ENCODE data around the gene PCSK1. TPM values are rescaled to one million over a fixed set of nuclear protein-coding genes. Genes with fewer than 3 reads are reported as not detected.

PCSK1 gene
- total and polyA plus RNA-seq, 2 of the 8 experiments (the other 6 are each of a cell fraction or from before 2014, with no cell fraction given): 1.3 to 3.2 TPM

DNA sequence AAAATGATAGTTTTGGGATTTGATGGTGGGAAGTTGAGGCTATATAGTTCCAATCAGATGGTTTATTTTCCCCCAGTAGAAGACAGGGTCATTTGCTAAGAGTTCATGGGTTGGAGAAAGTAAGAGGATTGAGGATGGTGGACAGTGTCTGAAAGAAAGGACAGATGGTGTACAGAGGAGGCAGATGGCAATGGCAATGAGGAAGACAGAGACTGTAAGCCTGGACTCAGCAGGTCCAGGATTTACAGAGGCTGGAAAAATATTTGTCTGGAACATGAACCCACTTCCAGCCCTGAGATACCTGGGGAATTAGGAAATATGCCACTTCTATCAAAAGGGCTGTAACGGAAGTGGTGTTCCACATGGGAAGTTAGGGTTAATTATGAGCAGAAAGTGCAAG is 84.5 kb downstream of the PCSK1 start:
- Histone ChIP-seq H3K36me3 (ENCODE audit: control insufficient read depth in 2 of 4, insufficient read depth in 4 of 4, low read length in 3 of 4) (no peaks in the 10 kb centered on the region), H4K8ac (ENCODE audit: extremely low read depth, insufficient read depth, low read length) (no peak overlapping the region), H2AK5ac (ENCODE audit: low read depth, low read length) (no peak overlapping the region), H3K4me3 (ENCODE audit: extremely low read depth in 1 of 4, insufficient read depth in 2 of 4, low read depth in 3 of 4, low read length in 4 of 4) (no peak overlapping the region), H3K23me2 (ENCODE audit: low read depth, low read length) (no peaks in the 10 kb centered on the region; the same call in 1 of the 2 replicates), H3K27me3 (replicated peaks in 1 of 4; ENCODE audit: control insufficient read depth in 3 of 4, extremely low read depth in 1 of 4, insufficient read depth in 3 of 4, low read length in 3 of 4) (no peaks in the 10 kb centered on the region), H2BK15ac (ENCODE audit: low read length) (no peak overlapping the region), H3K9me3 (ENCODE audit: insufficient read depth in 2 of 2, low read depth in 1 of 2, low read length in 1 of 2) (no peaks in the 10 kb centered on the region), H2BK12ac (ENCODE audit: low read depth, low read length) (no peak overlapping the region), H3K79me2 (ENCODE audit: control insufficient read depth in 1 of 2, insufficient read depth in 2 of 2, low read length in 2 of 2) (no peaks in the 10 kb centered on the region), H2BK5ac (ENCODE audit: low read depth, low read length) (no peak overlapping the region), H2BK120ac (replicated peaks; ENCODE audit: low read depth, low read length) (no peak overlapping the region), H3K9ac (replicated peaks in 1 of 4; ENCODE audit: extremely low read depth in 1 of 4, low read depth in 3 of 4, low read length in 3 of 4) (no peak overlapping the region), H2AFZ (ENCODE audit: low read length) (no peak overlapping the region), H3K23ac (ENCODE audit: insufficient read length) (no peak overlapping the region), H4K20me1 (replicated peaks in 1 of 2; ENCODE audit: control insufficient read depth in 1 of 2, insufficient read depth in 2 of 2, low read length in 2 of 2) (no peaks in the 10 kb centered on the region), H3K4me1 (replicated peaks in 1 of 4; ENCODE audit: control insufficient read depth in 3 of 4, insufficient read depth in 4 of 4, low read length in 3 of 4) (no peaks in the 10 kb centered on the region), H4K5ac (ENCODE audit: insufficient read length, low read depth, low read length) (no peak overlapping the region), H3K56ac (replicated peaks; ENCODE audit: insufficient read length, low read depth, low read length) (no peak overlapping the region), H3K4me2 (ENCODE audit: insufficient read depth in 1 of 2, low read depth in 2 of 2, low read length in 2 of 2) (no peak overlapping the region), H3K79me1 (ENCODE audit: low read depth, low read length) (no peaks in the 10 kb centered on the region), H3K14ac (ENCODE audit: insufficient read length) (no peak overlapping the region), H2BK20ac (ENCODE audit: low read length) (no peak overlapping the region), H3K27ac (ENCODE audit: low read depth, low read length) (no peak overlapping the region), H3K4ac (replicated peaks; ENCODE audit: insufficient read length, low read depth, low read length) (no peak overlapping the region), H3K18ac (ENCODE audit: extremely low read depth, low read length) (no peak overlapping the region), H4K91ac (replicated peaks; ENCODE audit: insufficient read length, low read length) (no peak overlapping the region)
- ChIA-PET POLR2A (ENCODE audit: partially characterized antibody) (no interaction called here), CTCF (ENCODE audit: partially characterized antibody) (interaction anchor here (1.4 to 3.6 kb wide), 2 partner anchors 247 to 253 kb away, joined by 3 to 19 read pairs; no protein-coding TSS in a partner anchor)
- FAIRE-seq (no peak), DNase-seq (ENCODE audit: low read depth in 1 of 2, low spot score in 2 of 2) (no peak)
- WGBS, 2 experiments (ENCODE audit: extremely low coverage in 1 of 2, insufficient coverage in 1 of 2, insufficient read length in 1 of 2, insufficient replicate concordance in 2 of 2, low coverage in 1 of 2, low lambda C conversion rate in 2 of 2, missing lambda C conversion rate in 1 of 2): 100% methylated on average over 1 of the region's 1 CpG; no CpG with 5 or more reads in 1 of the 2 experiments
- no peak for TF ChIP-seq RNF2 (IDR thresholded peaks at IDR 0.05; ENCODE audit: borderline replicate concordance, low read depth, low read length, missing control alignments, poor library complexity, severe bottlenecking)
- TF ChIP-seq SIRT6 (IDR thresholded peaks at IDR 0.05; ENCODE audit: low read length): no peak
- TF ChIP-seq TBP (IDR thresholded peaks at IDR 0.05; ENCODE audit: low read depth, low read length): no peak
- TF ChIP-seq KDM4A (IDR thresholded peaks at IDR 0.05; ENCODE audit: low read depth, low read length, severe bottlenecking): no peak
- TF ChIP-seq RBBP5 (IDR thresholded peaks at IDR 0.05; ENCODE audit: borderline replicate concordance, low read depth, low read length): no peak
- TF ChIP-seq YY1 (IDR thresholded peaks at IDR 0.05; ENCODE audit: low read depth, low read length): no peak
- TF ChIP-seq SIN3A (conservative IDR thresholded peaks at IDR 0.05 in 1 of 2, IDR thresholded peaks at IDR 0.05 in 1 of 2; ENCODE audit: low read depth in 1 of 2, low read length in 2 of 2): no peak
- no peak for TF ChIP-seq CHD2 (IDR thresholded peaks at IDR 0.05; ENCODE audit: low read length)
- no peak for TF ChIP-seq RXRA (IDR thresholded peaks at IDR 0.05; ENCODE audit: insufficient read depth, low read depth, low read length)
- TF ChIP-seq GABPA (IDR thresholded peaks at IDR 0.05; ENCODE audit: borderline replicate concordance, insufficient read depth, low read length): no peak
- no peak for TF ChIP-seq BCL11A (IDR thresholded peaks at IDR 0.05; ENCODE audit: low read depth in 2 of 2, low read length in 2 of 2)
- no peak for TF ChIP-seq NRF1 (IDR thresholded peaks at IDR 0.05; ENCODE audit: low read depth, low read length)
- no peak for TF ChIP-seq BACH1 (IDR thresholded peaks at IDR 0.05; ENCODE audit: low read length)

Measured in H1 (cell line).